GM21423 (cell line): ENCODE measurements around the gene IGFL1.
"Not testable (repeated sequence)": the region's sequence is repeated elsewhere in the genome, so short reads cannot be mapped to it uniquely, and the experiment has no call there.

ENCODE experiments used
- ATAC-seq: cut with Tn5 transposase; IDR thresholded peaks from one replicate; pipeline ENCODE4 v1.9.1; 2021; ENCODE audit warnings: mild to moderate bottlenecking, moderate library complexity; ENCODE audit not compliant: unreplicated experiment

IGFL1 gene

GRCh38 chr19:46264801-46265200 lies 35.3 kb downstream of the IGFL1 start:
- ATAC-seq: not testable (repeated sequence)

GRCh38 chr19:46265217-46265828 lies 35.8 kb downstream of the IGFL1 start:
- no peak for ATAC-seq

GRCh38 chr19:46269101-46269500 lies 39.6 kb downstream of the IGFL1 start:
- no peak for ATAC-seq

GRCh38 chr19:46270521-46271256 lies 41.1 kb downstream of the IGFL1 start:
- ATAC-seq: no peak

- no peak for ATAC-seq
Observed at GRCh38 chr19:46271481-46272197, 42.1 kb downstream of the IGFL1 start.

GRCh38 chr19:46273931-46274330 lies 44.4 kb downstream of the IGFL1 start:
- not testable (repeated sequence) for ATAC-seq

- ATAC-seq: no peak
Observed at GRCh38 chr19:46279177-46279576, 49.6 kb downstream of the IGFL1 start.
